HEK293 (cell line): Measurements from ENCODE around the gene PLCG2.

Experiments used
- CTCF ChIA-PET: fragments of 350-600 bp; formaldehyde crosslinking; extraction: SDS; loops from one replicate; lab custom pipeline; 2021; ENCODE audit warnings: antibody characterized with exemption; lab: Yijun Ruan, JAX
- POLR2A ChIA-PET: fragments of 300-600 bp; formaldehyde crosslinking; extraction: SDS; loops from one replicate; lab custom pipeline; 2020; ENCODE audit warnings: antibody characterized with exemption, inconsistent platforms; lab: Yijun Ruan, JAX
- H3K27ac ChIP-seq: fragments of 200-500 bp; sonication (Bioruptor generic); 2 replicates; pipeline ENCODE4 v1.5.1; 2014; ENCODE audit warnings: low read depth, low read length, control low read depth, inconsistent platforms; ENCODE audit errors: extremely low read depth
- H3K36me3 ChIP-seq, 2 experiments: fragments of 200-500 bp in 1 of 2; sonication (Bioruptor generic) in 1 of 2; 1 replicate in 1 of 2; 2 replicates in 1 of 2; pipeline ENCODE4 v1.5.1; 2014 to 2017; ENCODE audit warnings: inconsistent platforms in 2 of 2, low read length in 2 of 2; ENCODE audit not compliant: control insufficient read depth in 2 of 2, insufficient read depth in 1 of 2
- H3K4me1 ChIP-seq: fragments of 200-500 bp; sonication (Bioruptor generic); 2 replicates; pipeline ENCODE4 v1.5.1; 2014; ENCODE audit warnings: mild to moderate bottlenecking, low read length, inconsistent platforms; ENCODE audit not compliant: control insufficient read depth, insufficient read depth
- H3K4me3 ChIP-seq: 2 replicates; pipeline ENCODE4 v1.5.1; 2011; ENCODE audit warnings: low read depth, mild to moderate bottlenecking, control low read depth, low read length, moderate library complexity
- H3K9me3 ChIP-seq: fragments of 200-500 bp; sonication (Bioruptor generic); 2 replicates; pipeline ENCODE4 v1.5.1; 2014; ENCODE audit warnings: low read depth, low read length, inconsistent platforms; ENCODE audit not compliant: control insufficient read depth, insufficient read depth
- BCL11A ChIP-seq: fragments of 450-650 bp; formaldehyde crosslinking; IDR thresholded peaks from 2 replicates; pipeline ENCODE4 v1.5.1; 2016; ENCODE audit warnings: low read depth, missing biosample characterization, missing genetic modification characterization
- GFI1B ChIP-seq: fragments of 450-650 bp; formaldehyde crosslinking; IDR thresholded peaks from 2 replicates; pipeline ENCODE4 v1.5.1; 2016; ENCODE audit warnings: missing biosample characterization, missing genetic modification characterization
- KLF7 ChIP-seq: fragments of 450-650 bp; formaldehyde crosslinking; IDR thresholded peaks from 2 replicates; pipeline ENCODE4 v1.5.1; 2016; ENCODE audit warnings: missing biosample characterization, missing genetic modification characterization, borderline replicate concordance
- PRDM4 ChIP-seq: fragments of 450-650 bp; formaldehyde crosslinking; IDR thresholded peaks from 2 replicates; pipeline ENCODE4 v1.5.1; 2017; ENCODE audit warnings: missing biosample characterization, missing genetic modification characterization
- SCRT1 ChIP-seq: fragments of 450-650 bp; formaldehyde crosslinking; IDR thresholded peaks from 2 replicates; pipeline ENCODE4 v1.5.1; 2016; ENCODE audit warnings: missing biosample characterization, missing genetic modification characterization, borderline replicate concordance
- TRIM28 ChIP-seq: IDR thresholded peaks from 2 replicates; pipeline ENCODE4 v1.6.1; 2011; ENCODE audit warnings: low read length, control low read depth, borderline replicate concordance
- YY2 ChIP-seq: fragments of 450-650 bp; formaldehyde crosslinking; IDR thresholded peaks from 2 replicates; pipeline ENCODE4 v1.5.1; 2016; ENCODE audit warnings: missing biosample characterization, missing genetic modification characterization
- ZBTB1 ChIP-seq: fragments of 450-650 bp; formaldehyde crosslinking; IDR thresholded peaks from 2 replicates; pipeline ENCODE4 v1.5.1; 2016; ENCODE audit warnings: missing biosample characterization, missing genetic modification characterization
- ZBTB8A ChIP-seq: fragments of 450-650 bp; formaldehyde crosslinking; IDR thresholded peaks from 2 replicates; pipeline ENCODE4 v1.5.1; 2016; ENCODE audit warnings: missing biosample characterization, missing genetic modification characterization
- ZFP37 ChIP-seq: fragments of 450-650 bp; formaldehyde crosslinking; IDR thresholded peaks from 2 replicates; pipeline ENCODE4 v1.5.1; 2016; ENCODE audit warnings: missing biosample characterization, missing genetic modification characterization
- ZNF114 ChIP-seq: fragments of 450-650 bp; formaldehyde crosslinking; IDR thresholded peaks from 2 replicates; pipeline ENCODE4 v1.5.0; 2017; ENCODE audit warnings: missing biosample characterization, missing genetic modification characterization
- ZNF121 ChIP-seq: fragments of 450-650 bp; formaldehyde crosslinking; IDR thresholded peaks from 2 replicates; pipeline ENCODE4 v1.5.1; 2016; ENCODE audit warnings: missing biosample characterization, missing genetic modification characterization
- ZNF175 ChIP-seq: fragments of 450-650 bp; formaldehyde crosslinking; IDR thresholded peaks from 2 replicates; pipeline ENCODE4 v1.5.1; 2016; ENCODE audit warnings: missing biosample characterization, missing genetic modification characterization
- ZNF280D ChIP-seq: fragments of 450-650 bp; formaldehyde crosslinking; IDR thresholded peaks from 2 replicates; pipeline ENCODE4 v1.5.1; 2016; ENCODE audit warnings: missing biosample characterization, missing genetic modification characterization
- ZNF37A ChIP-seq: fragments of 450-650 bp; IDR thresholded peaks from 2 replicates; pipeline ENCODE4 v1.5.1; 2018; ENCODE audit warnings: missing biosample characterization, missing genetic modification characterization
- ZNF391 ChIP-seq: fragments of 450-650 bp; formaldehyde crosslinking; IDR thresholded peaks from 2 replicates; pipeline ENCODE4 v1.5.1; 2016; ENCODE audit warnings: low read depth, missing biosample characterization, missing genetic modification characterization, borderline replicate concordance
- ZNF394 ChIP-seq: fragments of 450-650 bp; formaldehyde crosslinking; IDR thresholded peaks from 2 replicates; pipeline ENCODE4 v1.5.1; 2016; ENCODE audit warnings: missing biosample characterization, missing genetic modification characterization, mild to moderate bottlenecking, moderate library complexity, borderline replicate concordance
- ZNF416 ChIP-seq: fragments of 450-650 bp; formaldehyde crosslinking; IDR thresholded peaks from 2 replicates; pipeline ENCODE4 v1.5.1; 2016; ENCODE audit warnings: missing biosample characterization, missing genetic modification characterization
- ZNF488 ChIP-seq: fragments of 450-650 bp; formaldehyde crosslinking; IDR thresholded peaks from 2 replicates; pipeline ENCODE4 v1.5.1; 2016; ENCODE audit warnings: missing biosample characterization, missing genetic modification characterization
- ZNF629 ChIP-seq: fragments of 450-650 bp; formaldehyde crosslinking; IDR thresholded peaks from 2 replicates; pipeline ENCODE4 v1.5.1; 2017; ENCODE audit warnings: missing biosample characterization, missing genetic modification characterization
- ZSCAN18 ChIP-seq: fragments of 450-650 bp; formaldehyde crosslinking; IDR thresholded peaks from 2 replicates; pipeline ENCODE4 v1.5.1; 2016; ENCODE audit warnings: missing biosample characterization, missing genetic modification characterization
- ZSCAN23 ChIP-seq: fragments of 450-650 bp; formaldehyde crosslinking; IDR thresholded peaks from 2 replicates; pipeline ENCODE4 v1.5.1; 2016; ENCODE audit warnings: missing biosample characterization, missing genetic modification characterization
- TF ChIP-seq, protein P1 (sequence below): fragments of 450-650 bp; formaldehyde crosslinking; IDR thresholded peaks from 2 replicates; pipeline ENCODE4 v1.5.1; 2016; ENCODE audit warnings: missing biosample characterization, missing genetic modification characterization
- TF ChIP-seq, protein P2 (sequence below): fragments of 450-650 bp; formaldehyde crosslinking; conservative IDR thresholded peaks from 2 replicates; pipeline ENCODE4 v1.5.1; 2016; ENCODE audit warnings: low read depth, missing biosample characterization, missing genetic modification characterization

Gene PLCG2

GRCh38 chr16:81770008-81770407 is 9.1 kb upstream of the PLCG2 start:
- no peaks in the 10 kb centered on the region for H3K9me3 ChIP-seq
- TF ChIP-seq, protein P1, sequence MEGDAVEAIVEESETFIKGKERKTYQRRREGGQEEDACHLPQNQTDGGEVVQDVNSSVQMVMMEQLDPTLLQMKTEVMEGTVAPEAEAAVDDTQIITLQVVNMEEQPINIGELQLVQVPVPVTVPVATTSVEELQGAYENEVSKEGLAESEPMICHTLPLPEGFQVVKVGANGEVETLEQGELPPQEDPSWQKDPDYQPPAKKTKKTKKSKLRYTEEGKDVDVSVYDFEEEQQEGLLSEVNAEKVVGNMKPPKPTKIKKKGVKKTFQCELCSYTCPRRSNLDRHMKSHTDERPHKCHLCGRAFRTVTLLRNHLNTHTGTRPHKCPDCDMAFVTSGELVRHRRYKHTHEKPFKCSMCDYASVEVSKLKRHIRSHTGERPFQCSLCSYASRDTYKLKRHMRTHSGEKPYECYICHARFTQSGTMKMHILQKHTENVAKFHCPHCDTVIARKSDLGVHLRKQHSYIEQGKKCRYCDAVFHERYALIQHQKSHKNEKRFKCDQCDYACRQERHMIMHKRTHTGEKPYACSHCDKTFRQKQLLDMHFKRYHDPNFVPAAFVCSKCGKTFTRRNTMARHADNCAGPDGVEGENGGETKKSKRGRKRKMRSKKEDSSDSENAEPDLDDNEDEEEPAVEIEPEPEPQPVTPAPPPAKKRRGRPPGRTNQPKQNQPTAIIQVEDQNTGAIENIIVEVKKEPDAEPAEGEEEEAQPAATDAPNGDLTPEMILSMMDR (tag by site-specific recombination), result no peak
- TF ChIP-seq ZNF629 (tag by site-specific recombination) (no peak), GFI1B (tag by site-specific recombination) (no peak), ZNF416 (no peak), ZBTB8A (tag by site-specific recombination) (no peak), SCRT1 (tag by site-specific recombination) (no peak), ZNF488 (tag by site-specific recombination) (no peak), PRDM4 (tag by site-specific recombination) (no peak), ZSCAN23 (tag by site-specific recombination) (no peak), YY2 (no peak), ZSCAN18 (tag by site-specific recombination) (no peak), ZNF391 (tag by site-specific recombination) (no peak), TRIM28 (no peak), ZNF114 (no peak), ZNF175 (tag by site-specific recombination) (no peak), ZNF121 (tag by site-specific recombination) (no peak)
- H3K27ac ChIP-seq, result no peak overlapping the region
- no peak overlapping the region for H3K4me3 ChIP-seq
- H3K4me1 ChIP-seq, result no peaks in the 10 kb centered on the region; the same call in 1 of the 2 replicates
- POLR2A ChIA-PET, result no interaction called here
- CTCF ChIA-PET, result no interaction called here
- no peaks in the 10 kb centered on the region for H3K36me3 ChIP-seq

DNA sequence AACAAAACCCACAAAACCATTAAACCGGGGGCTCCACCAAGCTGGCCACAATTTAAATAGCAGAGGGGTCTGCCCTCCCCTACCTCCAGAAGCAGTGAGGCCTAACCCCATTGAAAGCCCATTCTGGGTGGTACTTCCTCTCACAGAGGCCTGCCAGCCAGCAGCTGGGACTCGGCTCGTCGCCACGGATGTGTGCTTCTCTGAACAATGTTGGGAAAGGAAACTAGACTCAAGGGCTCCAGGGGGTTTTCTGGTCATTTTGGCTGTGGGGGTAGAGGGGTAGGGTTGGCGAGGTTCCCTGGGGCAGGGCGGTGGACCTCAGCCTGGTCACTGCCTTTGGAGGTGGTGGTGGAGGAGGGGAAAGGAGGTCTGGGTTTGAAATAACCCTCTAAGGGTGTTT is 4.7 kb upstream of the PLCG2 start:
- no peaks in the 10 kb centered on the region for H3K9me3 ChIP-seq
- no peak for TF ChIP-seq ZNF280D
- no peak for TF ChIP-seq ZBTB1
- no peak for TF ChIP-seq ZFP37 (tag by site-specific recombination)
- TF ChIP-seq ZNF394, result no peak
- TF ChIP-seq KLF7, result no peak
- TF ChIP-seq BCL11A (tag by site-specific recombination), result no peak
- TF ChIP-seq ZNF37A (tag by site-specific recombination), result no peak
- TF ChIP-seq, protein P2, sequence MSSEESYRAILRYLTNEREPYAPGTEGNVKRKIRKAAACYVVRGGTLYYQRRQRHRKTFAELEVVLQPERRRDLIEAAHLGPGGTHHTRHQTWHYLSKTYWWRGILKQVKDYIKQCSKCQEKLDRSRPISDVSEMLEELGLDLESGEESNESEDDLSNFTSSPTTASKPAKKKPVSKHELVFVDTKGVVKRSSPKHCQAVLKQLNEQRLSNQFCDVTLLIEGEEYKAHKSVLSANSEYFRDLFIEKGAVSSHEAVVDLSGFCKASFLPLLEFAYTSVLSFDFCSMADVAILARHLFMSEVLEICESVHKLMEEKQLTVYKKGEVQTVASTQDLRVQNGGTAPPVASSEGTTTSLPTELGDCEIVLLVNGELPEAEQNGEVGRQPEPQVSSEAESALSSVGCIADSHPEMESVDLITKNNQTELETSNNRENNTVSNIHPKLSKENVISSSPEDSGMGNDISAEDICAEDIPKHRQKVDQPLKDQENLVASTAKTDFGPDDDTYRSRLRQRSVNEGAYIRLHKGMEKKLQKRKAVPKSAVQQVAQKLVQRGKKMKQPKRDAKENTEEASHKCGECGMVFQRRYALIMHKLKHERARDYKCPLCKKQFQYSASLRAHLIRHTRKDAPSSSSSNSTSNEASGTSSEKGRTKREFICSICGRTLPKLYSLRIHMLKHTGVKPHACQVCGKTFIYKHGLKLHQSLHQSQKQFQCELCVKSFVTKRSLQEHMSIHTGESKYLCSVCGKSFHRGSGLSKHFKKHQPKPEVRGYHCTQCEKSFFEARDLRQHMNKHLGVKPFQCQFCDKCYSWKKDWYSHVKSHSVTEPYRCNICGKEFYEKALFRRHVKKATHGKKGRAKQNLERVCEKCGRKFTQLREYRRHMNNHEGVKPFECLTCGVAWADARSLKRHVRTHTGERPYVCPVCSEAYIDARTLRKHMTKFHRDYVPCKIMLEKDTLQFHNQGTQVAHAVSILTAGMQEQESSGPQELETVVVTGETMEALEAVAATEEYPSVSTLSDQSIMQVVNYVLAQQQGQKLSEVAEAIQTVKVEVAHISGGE, result no peak

More for the DNA sequence above, 4.7 kb upstream of the PLCG2 start:
- Histone ChIP-seq H3K4me1 (no peaks in the 10 kb centered on the region; the same call in 1 of the 2 replicates), H3K4me3 (no peak overlapping the region), H3K36me3 (no peaks in the 10 kb centered on the region), H3K27ac (no peak overlapping the region)
- POLR2A ChIA-PET, result no interaction called here
- CTCF ChIA-PET, result no interaction called here
